CD4-positive, alpha-beta T cell (primary cell): ENCODE results near the gene HK1. TPM values are rescaled to one million over a fixed set of nuclear protein-coding genes. Genes with fewer than 3 reads are reported as not detected.
"Not testable (repeated sequence)": the region's sequence is repeated elsewhere in the genome, so short reads cannot be mapped to it uniquely, and the experiment has no call there.

Experiments
- ATAC-seq: fragments of 200-7000 bp; cut with Tn5 transposase; one replicate; pipeline ENCODE4 v1.10.0; 2022; ENCODE audit warnings: mild to moderate bottlenecking; ENCODE audit not compliant: poor library complexity
- CTCF ChIA-PET: fragments of 350-600 bp; sonication (Branson Sonifier 250); formaldehyde crosslinking; loops from one replicate; lab custom pipeline; 2021; ENCODE audit warnings: antibody characterized with exemption, inconsistent platforms; lab: Charles Lee
- POLR2A ChIA-PET: fragments of 350-600 bp; sonication (Branson Sonifier 250); formaldehyde crosslinking; loops from one replicate; lab custom pipeline; 2021; ENCODE audit warnings: antibody characterized with exemption, inconsistent platforms; lab: Charles Lee
- DNase-seq, 14 experiments: peaks; one replicate each; pipeline ENCODE4 v3.0.0-alpha.2; 2013 to 2020; ENCODE audit warnings: mixed read lengths in 2 of 14
- H3K27ac ChIP-seq, 2 donors: one replicate each; pipeline versions ENCODE4 v1.5.1 to v1.7.0; 2013; ENCODE audit warnings: low read length in 2 of 2, low read depth in 1 of 2, mild to moderate bottlenecking in 1 of 2
- H3K27me3 ChIP-seq, 2 experiments: 1 replicate in 1 of 2; 2 replicates in 1 of 2; pipeline versions ENCODE4 v1.6.1 to v1.7.0; 2013; ENCODE audit warnings: low read length in 2 of 2, control low read depth in 1 of 2, mild to moderate bottlenecking in 1 of 2, moderate library complexity in 1 of 2; ENCODE audit not compliant: insufficient read depth in 2 of 2, control insufficient read depth in 1 of 2
- H3K36me3 ChIP-seq: one replicate; pipeline ENCODE4 v1.6.1; 2013; ENCODE audit warnings: low read length, control low read depth; ENCODE audit not compliant: insufficient read depth
- H3K4me1 ChIP-seq: one replicate; pipeline ENCODE4 v1.6.1; 2013; ENCODE audit warnings: low read length, control low read depth; ENCODE audit not compliant: insufficient read depth
- H3K4me3 ChIP-seq: one replicate; pipeline ENCODE4 v1.5.1; 2013; ENCODE audit warnings: mild to moderate bottlenecking, low read length, moderate library complexity
- H3K9me3 ChIP-seq, 2 experiments: 1 replicate in 1 of 2; 2 replicates in 1 of 2; pipeline versions ENCODE4 v1.6.1 to v1.7.0; 2013; ENCODE audit warnings: low read length in 2 of 2, mild to moderate bottlenecking in 2 of 2, control low read depth in 1 of 2, moderate library complexity in 1 of 2; ENCODE audit not compliant: control insufficient read depth in 1 of 2, insufficient read depth in 1 of 2
- H3K27ac Mint-ChIP-seq: one replicate; pipeline ENCODE4 v1.8.0; 2020; ENCODE audit warnings: mixed read lengths
- H3K27me3 Mint-ChIP-seq: one replicate; pipeline ENCODE4 v1.8.0; 2021; ENCODE audit warnings: mixed read lengths
- H3K36me3 Mint-ChIP-seq: one replicate; pipeline ENCODE4 v1.8.0; 2021; ENCODE audit warnings: low read depth, mixed read lengths
- H3K4me1 Mint-ChIP-seq: one replicate; pipeline ENCODE4 v1.8.0; 2021; ENCODE audit warnings: low read depth, mixed read lengths
- H3K4me3 Mint-ChIP-seq: one replicate; pipeline ENCODE4 v1.8.0; 2020; ENCODE audit warnings: mild to moderate bottlenecking, mixed read lengths
- H3K9me3 Mint-ChIP-seq: one replicate; pipeline ENCODE4 v1.8.0; 2020; ENCODE audit warnings: mixed read lengths
- CTCF ChIP-seq: fragments of 200-600 bp; IDR thresholded peaks from one replicate; pipeline ENCODE4 v1.8.0; 2022; ENCODE audit warnings: antibody characterized with exemption, mild to moderate bottlenecking
- intact Hi-C, 2 experiments: fragments of 100-400 bp; cut with DNase I in 1 of 2; cut with micrococcal nuclease in 1 of 2; formaldehyde crosslinking; loops; one replicate each; pipeline versions ENCODE4 v1.15.1 to v1.9.0; 2023 to 2025; cut with DNase I, micrococcal nuclease
- total RNA-seq, 174 experiments: library from RNA in 2 of 174; stranded (reverse) in 2 of 174; gene quantifications; one replicate each; pipeline ENCODE4 v1.2.3 and lab custom pipeline; 2021 to 2026

Gene HK1
- total RNA-seq, 2 experiments from 2014 or later = 45.6 to 48.1 TPM

- intact Hi-C loops = no loop called here
- peaks cover 19% of the 10 kb centered on the region for H3K4me1 ChIP-seq
- TF ChIP-seq CTCF = no peak
Observed at GRCh38 chr10:69446229-69446628, 167.9 kb downstream of the HK1 start.

GRCh38 chr10:69446650-69447151 lies 168.4 kb downstream of the HK1 start:
- Histone ChIP-seq H3K27ac (no peak overlapping the region), H3K4me3 (no peak overlapping the region), H3K9me3 (no peaks in the 10 kb centered on the region), H3K27me3 (no peaks in the 10 kb centered on the region), H3K36me3 (no peaks in the 10 kb centered on the region), H3K4me1 (peaks cover 23% of the 10 kb centered on the region)
- POLR2A ChIA-PET = no interaction called here
- Mint-ChIP-seq H3K9me3 (no peaks in the 10 kb centered on the region), H3K27ac (no peak overlapping the region), H3K4me3 (no peak overlapping the region), H3K36me3 (no peaks in the 10 kb centered on the region), H3K4me1 (peaks cover 15% of the 10 kb centered on the region), H3K27me3 (peaks cover 2% of the 10 kb centered on the region)
- no peak for DNase-seq
- no peak for ATAC-seq
- CTCF ChIA-PET = interaction anchor here (0.6 kb wide), 1 partner anchor 12 kb away, joined by 4 read pairs; no protein-coding TSS in a partner anchor
- intact Hi-C loops = no loop called here
- no peak for TF ChIP-seq CTCF

More at GRCh38 chr10:69446229-69446628, 167.9 kb downstream of the HK1 start:
- Mint-ChIP-seq H3K9me3 (no peaks in the 10 kb centered on the region), H3K27ac (no peak overlapping the region), H3K36me3 (no peaks in the 10 kb centered on the region), H3K4me3 (no peak overlapping the region), H3K27me3 (peaks cover 7% of the 10 kb centered on the region), H3K4me1 (peaks cover 12% of the 10 kb centered on the region)
- no peak for ATAC-seq
- no peaks in the 10 kb centered on the region for H3K27me3 ChIP-seq
- H3K9me3 ChIP-seq = no peaks in the 10 kb centered on the region
- no peak overlapping the region for H3K4me3 ChIP-seq
- no peak overlapping the region for H3K27ac ChIP-seq
- H3K36me3 ChIP-seq = no peaks in the 10 kb centered on the region
- CTCF ChIA-PET = interaction anchor here (0.6 kb wide), 1 partner anchor 12 kb away, joined by 4 read pairs; no protein-coding TSS in a partner anchor
- POLR2A ChIA-PET = no interaction called here
- no peak for DNase-seq

- H3K4me3 Mint-ChIP-seq = peak overlapping the region; percentile 85
- DNase-seq = peak in 12 of 14 experiments; percentile 19 to 80 (median 31)
- Histone ChIP-seq H3K4me1 (peaks cover 33% of the 10 kb centered on the region), H3K9me3 (no peaks in the 10 kb centered on the region), H3K27me3 (no peaks in the 10 kb centered on the region), H3K27ac (no peak overlapping the region), H3K36me3 (no peaks in the 10 kb centered on the region), H3K4me3 (no peak overlapping the region)
- H3K27me3 Mint-ChIP-seq = no peaks in the 10 kb centered on the region
- ChIA-PET CTCF (interaction anchor here (0.5 to 1.7 kb wide), 11 partner anchors 15 to 1603 kb away, joined by 3 to 5 read pairs (median 4); no protein-coding TSS in a partner anchor), POLR2A (interaction anchor here (1.0 to 1.1 kb wide), 2 partner anchors 41 to 57 kb away, joined by 3 to 4 read pairs; no protein-coding TSS in a partner anchor)
- peak overlapping the region; percentile 74 for H3K27ac Mint-ChIP-seq
- peak; percentile 53 for TF ChIP-seq CTCF
- peak; percentile 57 for ATAC-seq
- no peaks in the 10 kb centered on the region for H3K9me3 Mint-ChIP-seq
- no peaks in the 10 kb centered on the region for H3K36me3 Mint-ChIP-seq
- intact Hi-C loops = loop anchor here in 1 of 2 experiments (2.0 kb wide), 1 partner anchor 55 kb away; no protein-coding TSS in a partner anchor
- H3K4me1 Mint-ChIP-seq = peaks cover 27% of the 10 kb centered on the region
Observed at GRCh38 chr10:69449841-69450240, 171.5 kb downstream of the HK1 start.

GRCh38 chr10:69450395-69450794 lies 172.1 kb downstream of the HK1 start:
- ChIA-PET POLR2A (interaction anchor here (1.0 to 1.1 kb wide), 3 partner anchors 26 to 43 kb away, joined by 3 to 4 read pairs (median 3); no protein-coding TSS in a partner anchor), CTCF (interaction anchor here (0.6 to 2.1 kb wide), 12 partner anchors 15 to 1604 kb away, joined by 3 to 10 read pairs (median 4); no protein-coding TSS in a partner anchor)
- H3K27me3 ChIP-seq, H3K27me3 Mint-ChIP-seq, H3K9me3 Mint-ChIP-seq, H3K27ac ChIP-seq, H3K27ac Mint-ChIP-seq, H3K9me3 ChIP-seq, H3K4me3 Mint-ChIP-seq, H3K36me3 ChIP-seq, H3K36me3 Mint-ChIP-seq, H3K4me3 ChIP-seq, DNase-seq, ATAC-seq: not testable (repeated sequence)
- intact Hi-C loops = loop anchor here in 1 of 2 experiments (2.0 kb wide), 1 partner anchor 54 kb away; no protein-coding TSS in a partner anchor
- peaks cover 33% of the 10 kb centered on the region for H3K4me1 ChIP-seq
- H3K4me1 Mint-ChIP-seq = peaks cover 27% of the 10 kb centered on the region
